HG03097 (cell line): Measurements from ENCODE around the gene SH3PXD2A.
"Not testable (repeated sequence)": the region's sequence is repeated elsewhere in the genome, so short reads cannot be mapped to it uniquely, and the experiment has no call there.

Experiments
- ATAC-seq: cut with Tn5 transposase; IDR thresholded peaks from one replicate; pipeline ENCODE4 v1.9.1; 2021; ENCODE audit not compliant: unreplicated experiment, low FRiP score

The SH3PXD2A gene

GRCh38 chr10:103618575-103619423 is 236.6 kb downstream of the SH3PXD2A start:
- ATAC-seq: no peak

- no peak for ATAC-seq
Measured at GRCh38 chr10:103617602-103618385, 237.6 kb downstream of the SH3PXD2A start.

GRCh38 chr10:103616705-103617601 is 238.4 kb downstream of the SH3PXD2A start:
- no peak for ATAC-seq

GRCh38 chr10:103614306-103615158 is 240.8 kb downstream of the SH3PXD2A start:
- no peak for ATAC-seq

- no peak for ATAC-seq
Measured at GRCh38 chr10:103613616-103614015, 241.8 kb downstream of the SH3PXD2A start.

GRCh38 chr10:103612462-103613365 is 242.7 kb downstream of the SH3PXD2A start:
- ATAC-seq: no peak

- no peak for ATAC-seq
Measured at GRCh38 chr10:103610921-103611511, 244.4 kb downstream of the SH3PXD2A start.

GRCh38 chr10:103610083-103610472 is 245.3 kb downstream of the SH3PXD2A start:
- no peak for ATAC-seq

GRCh38 chr10:103609231-103610082 is 245.9 kb downstream of the SH3PXD2A start:
- ATAC-seq: no peak

- ATAC-seq: not testable (repeated sequence)
Measured at GRCh38 chr10:103608056-103608455, 247.3 kb downstream of the SH3PXD2A start.

- not testable (repeated sequence) for ATAC-seq
Measured at GRCh38 chr10:103607051-103607450, 248.3 kb downstream of the SH3PXD2A start.

GRCh38 chr10:103606097-103606438 is 249.3 kb downstream of the SH3PXD2A start:
- ATAC-seq: not testable (repeated sequence)

- no peak for ATAC-seq
Measured at GRCh38 chr10:103605359-103606096, 249.8 kb downstream of the SH3PXD2A start.

GRCh38 chr10:103603382-103603781 is 252.0 kb downstream of the SH3PXD2A start:
- no peak for ATAC-seq

GRCh38 chr10:103602852-103603155 is 252.6 kb downstream of the SH3PXD2A start:
- ATAC-seq: no peak

GRCh38 chr10:103602028-103602851 is 253.1 kb downstream of the SH3PXD2A start:
- ATAC-seq: no peak
